Liver (tissue), 3 donors: ENCODE results near the gene KCNJ14.

Experiments used
- EGR1 ChIP-seq, 2 donors: IDR thresholded peaks; 2 replicates each; pipeline ENCODE4 v1.6.1; 2016 to 2018; ENCODE audit warnings: antibody characterized with exemption in 2 of 2, low read depth in 2 of 2
- GABPA ChIP-seq, 2 donors: IDR thresholded peaks in 1 of 2; conservative IDR thresholded peaks in 1 of 2; 2 replicates each; pipeline ENCODE4 v1.6.1; 2016; ENCODE audit warnings: antibody characterized with exemption in 2 of 2, mild to moderate bottlenecking in 1 of 2, moderate library complexity in 1 of 2
- HNF4G ChIP-seq: IDR thresholded peaks from 2 replicates; pipeline ENCODE4 v1.6.1; 2016; ENCODE audit warnings: antibody characterized with exemption
- RAD21 ChIP-seq, 2 donors: IDR thresholded peaks; 2 replicates each; pipeline ENCODE4 v1.6.1; 2016; ENCODE audit warnings: antibody characterized with exemption in 2 of 2, mild to moderate bottlenecking in 2 of 2
- RXRA ChIP-seq, 2 donors: IDR thresholded peaks; 2 replicates each; pipeline ENCODE4 v1.6.1; 2017 to 2018; ENCODE audit warnings: antibody characterized with exemption in 2 of 2, mild to moderate bottlenecking in 1 of 2
- SP1 ChIP-seq: IDR thresholded peaks from 2 replicates; pipeline ENCODE4 v1.6.1; 2018; ENCODE audit warnings: antibody characterized with exemption, mild to moderate bottlenecking
- TAF1 ChIP-seq: conservative IDR thresholded peaks from 2 replicates; pipeline ENCODE4 v1.6.1; 2016; ENCODE audit warnings: antibody characterized with exemption, mild to moderate bottlenecking
- TF ChIP-seq, protein P1 (sequence below): fragments of 150-350 bp; IDR thresholded peaks from 2 replicates; pipeline ENCODE4 v1.5.1; 2017; ENCODE audit warnings: improper control_type of control experiment, low read depth, low read length; ENCODE audit not compliant: missing input control
- TF ChIP-seq, protein P2 (sequence below): IDR thresholded peaks from 2 replicates; pipeline ENCODE4 v1.6.1; 2016; ENCODE audit warnings: antibody characterized with exemption, mild to moderate bottlenecking
- TF ChIP-seq, protein P3 (sequence below): IDR thresholded peaks from 2 replicates; pipeline ENCODE4 v1.6.1; 2016; ENCODE audit warnings: antibody characterized with exemption
- TF ChIP-seq, protein P4 (sequence below): IDR thresholded peaks from 2 replicates; pipeline ENCODE4 v1.6.1; 2016; ENCODE audit warnings: antibody characterized with exemption
- donor health status: healthy.
- donor health status: healthy.

DNA sequence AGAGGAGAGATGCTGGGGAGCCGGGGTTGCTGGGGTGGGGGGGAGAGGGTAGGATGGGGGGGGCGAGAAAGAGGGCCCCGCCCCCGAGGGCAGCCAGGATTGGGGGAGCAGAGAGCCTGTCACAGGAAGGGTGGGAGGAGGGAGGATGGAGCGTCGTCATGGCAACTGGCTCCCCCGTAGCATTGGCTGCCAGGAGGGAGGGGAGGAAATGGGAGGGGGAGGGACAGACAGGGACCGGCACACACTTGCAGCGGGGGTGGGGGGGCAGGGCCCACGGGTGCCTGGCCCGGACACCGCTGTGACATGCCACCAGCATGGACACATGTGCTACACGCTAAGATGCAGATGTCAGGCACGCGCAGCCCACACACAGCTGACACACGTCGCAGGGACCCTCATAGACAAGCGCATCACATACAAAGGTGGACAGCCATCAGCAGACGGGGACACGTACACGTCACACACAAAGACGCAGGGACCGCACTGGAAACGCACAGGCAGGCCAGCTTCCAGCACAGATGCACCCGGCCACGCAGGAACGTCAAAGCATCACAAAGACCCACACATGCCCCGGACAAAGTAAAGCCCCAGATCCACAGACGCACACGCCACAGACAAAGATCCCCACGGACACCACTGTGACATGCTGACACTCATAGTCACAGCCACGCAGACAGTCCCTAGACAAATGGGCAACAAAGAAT lies 56.6 kb downstream of the KCNJ14 start, which contains the start of gene LMTK3:
- TF ChIP-seq, protein P1, sequence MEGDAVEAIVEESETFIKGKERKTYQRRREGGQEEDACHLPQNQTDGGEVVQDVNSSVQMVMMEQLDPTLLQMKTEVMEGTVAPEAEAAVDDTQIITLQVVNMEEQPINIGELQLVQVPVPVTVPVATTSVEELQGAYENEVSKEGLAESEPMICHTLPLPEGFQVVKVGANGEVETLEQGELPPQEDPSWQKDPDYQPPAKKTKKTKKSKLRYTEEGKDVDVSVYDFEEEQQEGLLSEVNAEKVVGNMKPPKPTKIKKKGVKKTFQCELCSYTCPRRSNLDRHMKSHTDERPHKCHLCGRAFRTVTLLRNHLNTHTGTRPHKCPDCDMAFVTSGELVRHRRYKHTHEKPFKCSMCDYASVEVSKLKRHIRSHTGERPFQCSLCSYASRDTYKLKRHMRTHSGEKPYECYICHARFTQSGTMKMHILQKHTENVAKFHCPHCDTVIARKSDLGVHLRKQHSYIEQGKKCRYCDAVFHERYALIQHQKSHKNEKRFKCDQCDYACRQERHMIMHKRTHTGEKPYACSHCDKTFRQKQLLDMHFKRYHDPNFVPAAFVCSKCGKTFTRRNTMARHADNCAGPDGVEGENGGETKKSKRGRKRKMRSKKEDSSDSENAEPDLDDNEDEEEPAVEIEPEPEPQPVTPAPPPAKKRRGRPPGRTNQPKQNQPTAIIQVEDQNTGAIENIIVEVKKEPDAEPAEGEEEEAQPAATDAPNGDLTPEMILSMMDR = no peak
- TF ChIP-seq, protein P2, sequence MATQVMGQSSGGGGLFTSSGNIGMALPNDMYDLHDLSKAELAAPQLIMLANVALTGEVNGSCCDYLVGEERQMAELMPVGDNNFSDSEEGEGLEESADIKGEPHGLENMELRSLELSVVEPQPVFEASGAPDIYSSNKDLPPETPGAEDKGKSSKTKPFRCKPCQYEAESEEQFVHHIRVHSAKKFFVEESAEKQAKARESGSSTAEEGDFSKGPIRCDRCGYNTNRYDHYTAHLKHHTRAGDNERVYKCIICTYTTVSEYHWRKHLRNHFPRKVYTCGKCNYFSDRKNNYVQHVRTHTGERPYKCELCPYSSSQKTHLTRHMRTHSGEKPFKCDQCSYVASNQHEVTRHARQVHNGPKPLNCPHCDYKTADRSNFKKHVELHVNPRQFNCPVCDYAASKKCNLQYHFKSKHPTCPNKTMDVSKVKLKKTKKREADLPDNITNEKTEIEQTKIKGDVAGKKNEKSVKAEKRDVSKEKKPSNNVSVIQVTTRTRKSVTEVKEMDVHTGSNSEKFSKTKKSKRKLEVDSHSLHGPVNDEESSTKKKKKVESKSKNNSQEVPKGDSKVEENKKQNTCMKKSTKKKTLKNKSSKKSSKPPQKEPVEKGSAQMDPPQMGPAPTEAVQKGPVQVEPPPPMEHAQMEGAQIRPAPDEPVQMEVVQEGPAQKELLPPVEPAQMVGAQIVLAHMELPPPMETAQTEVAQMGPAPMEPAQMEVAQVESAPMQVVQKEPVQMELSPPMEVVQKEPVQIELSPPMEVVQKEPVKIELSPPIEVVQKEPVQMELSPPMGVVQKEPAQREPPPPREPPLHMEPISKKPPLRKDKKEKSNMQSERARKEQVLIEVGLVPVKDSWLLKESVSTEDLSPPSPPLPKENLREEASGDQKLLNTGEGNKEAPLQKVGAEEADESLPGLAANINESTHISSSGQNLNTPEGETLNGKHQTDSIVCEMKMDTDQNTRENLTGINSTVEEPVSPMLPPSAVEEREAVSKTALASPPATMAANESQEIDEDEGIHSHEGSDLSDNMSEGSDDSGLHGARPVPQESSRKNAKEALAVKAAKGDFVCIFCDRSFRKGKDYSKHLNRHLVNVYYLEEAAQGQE = no peak
- TF ChIP-seq RAD21 (IDR thresholded peaks at IDR 0.05) = no peak
- no peak for TF ChIP-seq TAF1
- TF ChIP-seq, protein P3, sequence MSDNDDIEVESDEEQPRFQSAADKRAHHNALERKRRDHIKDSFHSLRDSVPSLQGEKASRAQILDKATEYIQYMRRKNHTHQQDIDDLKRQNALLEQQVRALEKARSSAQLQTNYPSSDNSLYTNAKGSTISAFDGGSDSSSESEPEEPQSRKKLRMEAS = no peak
- TF ChIP-seq RXRA (IDR thresholded peaks at IDR 0.05) = no peak
- no peak for TF ChIP-seq SP1
- no peak for TF ChIP-seq EGR1 (IDR thresholded peaks at IDR 0.05; ENCODE audit: low read depth in 2 of 2)
- TF ChIP-seq, protein P4, sequence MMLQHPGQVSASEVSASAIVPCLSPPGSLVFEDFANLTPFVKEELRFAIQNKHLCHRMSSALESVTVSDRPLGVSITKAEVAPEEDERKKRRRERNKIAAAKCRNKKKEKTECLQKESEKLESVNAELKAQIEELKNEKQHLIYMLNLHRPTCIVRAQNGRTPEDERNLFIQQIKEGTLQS = no peak
- TF ChIP-seq GABPA (IDR thresholded peaks at IDR 0.05 in 1 of 2, conservative IDR thresholded peaks at IDR 0.05 in 1 of 2) = no peak
- TF ChIP-seq HNF4G = no peak
